Measurements from ENCODE around the gene ZDHHC18.
A peak's percentile ranks its signal among the peaks of the same experiment; 100 is the strongest.

The ZDHHC18 gene

GRCh38 chr1:26826261-26827105 lies at the start of gene ZDHHC18:
Gene ZDHHC18, plus strand, starts transcription at chr1:26826688. Its CDS starts 117 bp downstream, at chr1:26826805.
- DNase-seq = peak; percentile 60

- no peak for DNase-seq
Measured at GRCh38 chr1:26779098-26779668, 47.3 kb upstream of the ZDHHC18 start.

GRCh38 chr1:26780344-26780957 lies 46.0 kb upstream of the ZDHHC18 start:
- no peak for DNase-seq

GRCh38 chr1:26781206-26781825 lies 45.2 kb upstream of the ZDHHC18 start:
- no peak for DNase-seq

- DNase-seq = no peak
Measured at GRCh38 chr1:26782521-26783212, 43.8 kb upstream of the ZDHHC18 start.

- no peak for DNase-seq
Measured at GRCh38 chr1:26783646-26784022, 42.9 kb upstream of the ZDHHC18 start.

- no peak for DNase-seq
Measured at GRCh38 chr1:26784023-26784871, 42.2 kb upstream of the ZDHHC18 start.

- no peak for DNase-seq
Measured at GRCh38 chr1:26784886-26785285, 41.6 kb upstream of the ZDHHC18 start.

GRCh38 chr1:26785611-26786436 lies 40.7 kb upstream of the ZDHHC18 start:
- DNase-seq = no peak

GRCh38 chr1:26786437-26787380 lies 39.8 kb upstream of the ZDHHC18 start:
- DNase-seq = no peak

GRCh38 chr1:26787381-26787705 lies 39.1 kb upstream of the ZDHHC18 start:
- peak; percentile 80 for DNase-seq

- DNase-seq = peak; percentile 85
Measured at GRCh38 chr1:26787706-26788514, 38.6 kb upstream of the ZDHHC18 start, which contains the start of gene PIGV. Gene PIGV, plus strand, starts transcription at chr1:26787950. Its CDS starts 2,866 bp downstream, at chr1:26790816.

GRCh38 chr1:26788515-26788785 lies 38.0 kb upstream of the ZDHHC18 start:
- DNase-seq = no peak

GRCh38 chr1:26788836-26789611 lies 37.5 kb upstream of the ZDHHC18 start:
- DNase-seq = peak; percentile 86

GRCh38 chr1:26789612-26789865 lies 36.9 kb upstream of the ZDHHC18 start:
- no peak for DNase-seq

- no peak for DNase-seq
Measured at GRCh38 chr1:26789931-26790330, 36.6 kb upstream of the ZDHHC18 start.

GRCh38 chr1:26790551-26790953 lies 35.9 kb upstream of the ZDHHC18 start:
- no peak for DNase-seq

- DNase-seq = no peak
Measured at GRCh38 chr1:26791148-26791547, 35.3 kb upstream of the ZDHHC18 start.

GRCh38 chr1:26791626-26792025 lies 34.9 kb upstream of the ZDHHC18 start:
- no peak for DNase-seq

All from CD4-positive, alpha-beta T cell treated with Interferon gamma for 1 hour (primary cell).